ENCODE data around the gene DTWD1. TPM values are rescaled to one million over a fixed set of nuclear protein-coding genes. Genes with fewer than 3 reads are reported as not detected.

DTWD1 gene
- total and polyA plus RNA-seq, 2 experiments from 2014 or later = 63.7 to 107 TPM

- Histone ChIP-seq H4K20me1 (ENCODE audit: insufficient read depth) (no peaks in the 10 kb centered on the region), H3K27ac (no peak overlapping the region), H3K9me3 (ENCODE audit: low read depth) (no peaks in the 10 kb centered on the region), H3K27me3 (replicated peaks; ENCODE audit: insufficient read depth) (no peaks in the 10 kb centered on the region), H3K36me3 (ENCODE audit: low read depth) (peaks cover 42% of the 10 kb centered on the region), H3K4me2 (ENCODE audit: unreplicated experiment) (no peak overlapping the region), H3F3A (ENCODE audit: insufficient read depth) (peaks cover 38% of the 10 kb centered on the region), H3K9me2 (ENCODE audit: insufficient read depth) (no peaks in the 10 kb centered on the region), H3K9ac (no peak overlapping the region), H3K79me2 (ENCODE audit: insufficient read depth) (peaks cover 21% of the 10 kb centered on the region), H3K4me1 (ENCODE audit: insufficient read depth) (peaks cover 36% of the 10 kb centered on the region), H3K4me3 (no peak overlapping the region), H2AFZ (no peak overlapping the region)
- in situ Hi-C loops (cut with MboI) = no loop called here
- TF ChIP-seq EZH2 (IDR thresholded peaks at IDR 0.05; ENCODE audit: insufficient read depth, poor library complexity, severe bottlenecking) = no peak
- TF ChIP-seq EZH2phosphoT487 (IDR thresholded peaks at IDR 0.05; ENCODE audit: insufficient read depth, low read depth) = no peak
- 74 to 83% methylated on average over 2 of the region's 2 CpGs for WGBS, 2 experiments (ENCODE audit: low coverage in 1 of 2, low lambda C conversion rate in 2 of 2, missing lambda C conversion rate in 2 of 2)
- DNase-seq = no peak
These were observed 26.0 kb downstream of the DTWD1 start for GRCh38 chr15:49646891-49647290.

- H2AFZ ChIP-seq = no peak overlapping the region
- TF ChIP-seq EZH2 (IDR thresholded peaks at IDR 0.05; ENCODE audit: insufficient read depth, poor library complexity, severe bottlenecking) (no peak), EZH2phosphoT487 (IDR thresholded peaks at IDR 0.05; ENCODE audit: insufficient read depth, low read depth) (no peak)
- WGBS, 2 experiments (ENCODE audit: low coverage in 1 of 2, low lambda C conversion rate in 2 of 2, missing lambda C conversion rate in 2 of 2) = 94 to 96% methylated on average over 1 of the region's 1 CpG
- H3K27me3 ChIP-seq (replicated peaks; ENCODE audit: insufficient read depth) = no peaks in the 10 kb centered on the region
- no peaks in the 10 kb centered on the region for H3K9me2 ChIP-seq (ENCODE audit: insufficient read depth)
- peaks cover 39% of the 10 kb centered on the region for H3F3A ChIP-seq (ENCODE audit: insufficient read depth)
- H3K27ac ChIP-seq = no peak overlapping the region
- no peak overlapping the region for H3K9ac ChIP-seq
- H3K79me2 ChIP-seq (ENCODE audit: insufficient read depth) = no peaks in the 10 kb centered on the region; the same call in 1 of the 2 replicates
- in situ Hi-C loops (cut with MboI) = no loop called here
- no peaks in the 10 kb centered on the region for H4K20me1 ChIP-seq (ENCODE audit: insufficient read depth)
- H3K4me2 ChIP-seq (ENCODE audit: unreplicated experiment) = no peak overlapping the region
- peak; percentile 33 for DNase-seq
- H3K9me3 ChIP-seq (ENCODE audit: low read depth) = peaks cover 2% of the 10 kb centered on the region
- peaks cover 15% of the 10 kb centered on the region; the same call in 1 of the 2 replicates for H3K36me3 ChIP-seq (ENCODE audit: low read depth)
- no peak overlapping the region for H3K4me3 ChIP-seq
- H3K4me1 ChIP-seq (ENCODE audit: insufficient read depth) = peaks cover 25% of the 10 kb centered on the region
These were observed 29.1 kb downstream of the DTWD1 start for GRCh38 chr15:49649987-49650386.

- Histone ChIP-seq H3K4me2 (ENCODE audit: unreplicated experiment) (no peak overlapping the region), H3F3A (ENCODE audit: insufficient read depth) (peaks cover 33% of the 10 kb centered on the region), H2AFZ (no peak overlapping the region), H3K27me3 (replicated peaks; ENCODE audit: insufficient read depth) (no peaks in the 10 kb centered on the region), H3K4me3 (no peak overlapping the region), H3K79me2 (ENCODE audit: insufficient read depth) (no peaks in the 10 kb centered on the region), H3K27ac (no peak overlapping the region), H3K9me3 (ENCODE audit: low read depth) (peaks cover 2% of the 10 kb centered on the region), H3K9me2 (ENCODE audit: insufficient read depth) (no peaks in the 10 kb centered on the region), H4K20me1 (ENCODE audit: insufficient read depth) (no peaks in the 10 kb centered on the region), H3K9ac (no peak overlapping the region), H3K4me1 (ENCODE audit: insufficient read depth) (peaks cover 18% of the 10 kb centered on the region), H3K36me3 (ENCODE audit: low read depth) (0 out of 2 replicates have a peak, but pooled peaks cover 10% of the 10 kb centered on the region)
- in situ Hi-C loops (cut with MboI) = no loop called here
- no peak for TF ChIP-seq EZH2 (IDR thresholded peaks at IDR 0.05; ENCODE audit: insufficient read depth, poor library complexity, severe bottlenecking)
- no peak for TF ChIP-seq EZH2phosphoT487 (IDR thresholded peaks at IDR 0.05; ENCODE audit: insufficient read depth, low read depth)
- WGBS, 2 experiments (ENCODE audit: low coverage in 1 of 2, low lambda C conversion rate in 2 of 2, missing lambda C conversion rate in 2 of 2) = 11 to 12% methylated on average over 2 of the region's 2 CpGs
- no peak for DNase-seq
These were observed 29.8 kb downstream of the DTWD1 start for GRCh38 chr15:49650676-49651075.

- H3K36me3 ChIP-seq (ENCODE audit: low read depth) = no peaks in the 10 kb centered on the region
- no peaks in the 10 kb centered on the region for H3K9me2 ChIP-seq (ENCODE audit: insufficient read depth)
- H3K27ac ChIP-seq = no peak overlapping the region
- WGBS, 2 experiments (ENCODE audit: low coverage in 1 of 2, low lambda C conversion rate in 2 of 2, missing lambda C conversion rate in 2 of 2) = 100% methylated on average over 1 of the region's 1 CpG
- peaks cover 2% of the 10 kb centered on the region for H3K9me3 ChIP-seq (ENCODE audit: low read depth)
- TF ChIP-seq EZH2 (IDR thresholded peaks at IDR 0.05; ENCODE audit: insufficient read depth, poor library complexity, severe bottlenecking) (no peak), EZH2phosphoT487 (IDR thresholded peaks at IDR 0.05; ENCODE audit: insufficient read depth, low read depth) (no peak)
- no peak overlapping the region for H3K4me2 ChIP-seq (ENCODE audit: unreplicated experiment)
- in situ Hi-C loops (cut with MboI) = no loop called here
- H3K4me3 ChIP-seq = no peak overlapping the region
- peaks cover 9% of the 10 kb centered on the region; the same call in 1 of the 2 replicates for H3K4me1 ChIP-seq (ENCODE audit: insufficient read depth)
- H3K79me2 ChIP-seq (ENCODE audit: insufficient read depth) = no peaks in the 10 kb centered on the region
- H3F3A ChIP-seq (ENCODE audit: insufficient read depth) = peaks cover 16% of the 10 kb centered on the region; the same call in 1 of the 2 replicates
- H3K9ac ChIP-seq = no peak overlapping the region
- no peak overlapping the region for H2AFZ ChIP-seq
- no peaks in the 10 kb centered on the region for H3K27me3 ChIP-seq (replicated peaks; ENCODE audit: insufficient read depth)
- H4K20me1 ChIP-seq (ENCODE audit: insufficient read depth) = no peaks in the 10 kb centered on the region
- DNase-seq = peak; percentile 14
These were observed 32.1 kb downstream of the DTWD1 start for GRCh38 chr15:49652922-49653321.

GRCh38 chr15:49656734-49657133, 35.9 kb downstream of the DTWD1 start:
- Histone ChIP-seq H4K20me1 (ENCODE audit: insufficient read depth) (no peaks in the 10 kb centered on the region), H3K4me1 (ENCODE audit: insufficient read depth) (no peaks in the 10 kb centered on the region), H3K9me2 (ENCODE audit: insufficient read depth) (no peaks in the 10 kb centered on the region), H3K27ac (no peak overlapping the region), H3K9ac (no peak overlapping the region), H2AFZ (no peak overlapping the region), H3K9me3 (ENCODE audit: low read depth) (peaks cover 2% of the 10 kb centered on the region), H3K4me3 (no peak overlapping the region), H3K4me2 (ENCODE audit: unreplicated experiment) (no peak overlapping the region), H3K36me3 (ENCODE audit: low read depth) (no peaks in the 10 kb centered on the region), H3K27me3 (replicated peaks; ENCODE audit: insufficient read depth) (no peaks in the 10 kb centered on the region), H3K79me2 (ENCODE audit: insufficient read depth) (no peaks in the 10 kb centered on the region), H3F3A (ENCODE audit: insufficient read depth) (peaks cover 5% of the 10 kb centered on the region; the same call in 1 of the 2 replicates)
- in situ Hi-C loops (cut with MboI) = no loop called here
- TF ChIP-seq EZH2 (IDR thresholded peaks at IDR 0.05; ENCODE audit: insufficient read depth, poor library complexity, severe bottlenecking) = no peak
- no peak for TF ChIP-seq EZH2phosphoT487 (IDR thresholded peaks at IDR 0.05; ENCODE audit: insufficient read depth, low read depth)
- DNase-seq = no peak
- 45 to 73% methylated on average over 1 of the region's 1 CpG for WGBS, 2 experiments (ENCODE audit: low coverage in 1 of 2, low lambda C conversion rate in 2 of 2, missing lambda C conversion rate in 2 of 2)
